Activated T-cell treated with anti-CD3 and anti-CD28 coated beads for 4 hours (primary cell): ENCODE measurements around the gene TAF11.
"Not testable (repeated sequence)": the region's sequence is repeated elsewhere in the genome, so short reads cannot be mapped to it uniquely, and the experiment has no call there.

Source experiments
- DNase-seq: peaks from one replicate; pipeline ENCODE4 v3.0.0-alpha.2; 2020

Gene TAF11

GRCh38 chr6:34904990-34905613 is 17.3 kb upstream of the TAF11 start:
- no peak for DNase-seq

DNA sequence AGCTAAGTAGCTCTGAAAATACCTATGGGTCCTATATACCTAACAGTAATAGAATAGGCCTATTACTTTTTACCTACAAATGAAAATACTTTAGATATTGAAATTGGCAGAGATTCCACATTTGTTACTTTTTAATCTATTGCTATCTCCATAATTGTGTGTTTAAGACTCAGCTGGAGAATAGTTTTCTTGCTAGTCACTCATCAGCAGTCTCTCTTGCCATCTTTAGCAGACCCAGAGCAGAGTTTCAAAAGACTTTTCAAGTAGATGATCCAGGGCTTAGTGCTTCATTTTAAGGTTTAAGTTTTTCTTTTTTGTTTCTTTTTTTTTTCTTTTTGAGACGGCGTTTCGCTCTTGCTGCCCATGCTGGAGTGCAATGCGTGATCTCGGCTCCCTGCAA is 14.1 kb upstream of the TAF11 start:
- DNase-seq = no peak

GRCh38 chr6:34900321-34901031 is 12.6 kb upstream of the TAF11 start:
- no peak for DNase-seq

GRCh38 chr6:34899748-34900147 is 11.9 kb upstream of the TAF11 start:
- not testable (repeated sequence) for DNase-seq

- no peak for DNase-seq
Observed at GRCh38 chr6:34897716-34898115, 9.9 kb upstream of the TAF11 start.

GRCh38 chr6:34897130-34897529 is 9.3 kb upstream of the TAF11 start:
- DNase-seq = no peak

- no peak for DNase-seq
Observed at GRCh38 chr6:34894693-34895092, 6.9 kb upstream of the TAF11 start.

- DNase-seq = no peak
Observed at GRCh38 chr6:34891296-34891695, 3.5 kb upstream of the TAF11 start.

DNA sequence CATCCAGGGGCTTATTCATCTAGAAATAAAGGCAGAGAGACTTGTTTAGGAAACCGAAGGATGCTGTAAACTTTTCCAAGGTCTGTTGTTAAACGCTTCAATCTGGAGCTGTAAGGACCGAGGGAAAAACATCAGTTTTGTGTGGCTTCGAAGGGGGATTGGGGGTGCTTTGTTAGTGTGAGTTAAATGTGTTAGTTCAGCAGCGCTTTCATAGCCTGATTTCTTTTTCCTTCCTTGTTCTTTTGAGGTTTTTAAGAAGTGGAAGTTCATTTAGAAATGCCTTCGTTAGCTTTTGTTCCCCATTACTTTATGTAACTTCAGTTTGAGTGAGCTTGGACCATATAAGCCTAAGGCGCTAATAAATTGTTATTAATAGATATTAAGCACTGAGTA is 2.7 kb upstream of the TAF11 start:
- no peak for DNase-seq

DNA sequence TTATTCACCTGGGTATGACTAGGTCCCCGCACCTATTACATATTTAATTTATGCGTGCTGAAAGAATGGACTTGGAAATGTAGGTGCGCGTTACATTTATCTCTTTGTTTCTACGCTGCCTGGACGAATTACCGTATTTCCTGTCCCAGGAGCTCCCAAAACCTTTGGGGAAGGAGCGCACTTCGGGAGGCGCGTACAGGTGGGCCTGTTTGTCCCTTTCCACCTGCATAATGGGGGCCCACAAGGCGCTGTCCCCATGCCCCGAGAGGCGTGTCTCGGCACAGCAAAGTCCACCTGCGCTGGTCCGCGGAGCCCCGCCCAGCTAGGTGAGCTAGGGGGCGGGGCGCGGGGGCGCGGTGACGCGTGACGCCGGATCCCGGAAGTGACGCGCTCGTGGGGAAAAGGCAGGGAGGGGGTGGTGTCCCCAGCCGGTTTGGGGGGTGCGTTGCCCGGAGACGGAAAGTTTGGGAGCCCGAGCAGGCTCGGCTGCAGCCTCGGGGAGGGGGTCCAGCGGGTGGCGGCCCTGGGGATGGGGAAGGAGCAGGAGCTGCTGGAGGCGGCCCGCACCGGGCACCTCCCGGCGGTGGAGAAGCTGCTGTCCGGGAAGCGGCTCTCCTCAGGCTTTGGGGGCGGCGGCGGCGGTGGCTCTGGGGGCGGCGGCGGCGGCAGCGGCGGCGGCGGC is 1.2 kb upstream of the TAF11 start, which contains the start of gene ANKS1A:
TSS of gene ANKS1A (plus strand) at position 382 of the 682 bp plus-strand sequence. CDS start at position 530, 148 bp downstream.
- DNase-seq = peak; percentile 93

- no peak for DNase-seq
Observed at GRCh38 chr6:34888514-34888856, 643 bp upstream of the TAF11 start.

GRCh38 chr6:34885837-34886236 is 2.0 kb downstream of the TAF11 start:
- not testable (repeated sequence) for DNase-seq

DNA sequence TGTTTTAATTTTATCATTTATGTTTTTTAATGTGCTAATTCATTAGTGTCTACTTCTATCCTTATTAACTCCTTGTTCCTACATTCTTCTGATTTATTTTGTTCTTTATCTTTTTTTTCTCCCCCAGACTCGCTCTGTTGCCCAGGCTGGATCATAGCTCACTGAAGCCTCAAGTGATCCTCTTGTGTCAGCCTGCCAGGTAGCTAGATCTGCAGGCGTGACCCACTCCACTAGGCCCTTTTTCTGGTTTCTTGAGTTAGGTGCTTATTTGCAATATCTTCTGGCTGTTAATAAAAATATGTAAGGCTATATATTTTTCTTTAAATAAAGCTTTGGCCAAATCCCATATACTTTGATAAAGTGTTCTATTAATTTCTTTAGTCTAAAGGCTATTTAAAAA is 2.8 kb downstream of the TAF11 start:
- DNase-seq = no peak

- not testable (repeated sequence) for DNase-seq
Observed at GRCh38 chr6:34884073-34884472, 3.8 kb downstream of the TAF11 start.

GRCh38 chr6:34877869-34878485 is 9.9 kb downstream of the TAF11 start:
- no peak for DNase-seq

- DNase-seq = no peak
Observed at GRCh38 chr6:34877259-34877658, 10.6 kb downstream of the TAF11 start.

- no peak for DNase-seq
Observed at GRCh38 chr6:34876472-34876871, 11.4 kb downstream of the TAF11 start.

DNA sequence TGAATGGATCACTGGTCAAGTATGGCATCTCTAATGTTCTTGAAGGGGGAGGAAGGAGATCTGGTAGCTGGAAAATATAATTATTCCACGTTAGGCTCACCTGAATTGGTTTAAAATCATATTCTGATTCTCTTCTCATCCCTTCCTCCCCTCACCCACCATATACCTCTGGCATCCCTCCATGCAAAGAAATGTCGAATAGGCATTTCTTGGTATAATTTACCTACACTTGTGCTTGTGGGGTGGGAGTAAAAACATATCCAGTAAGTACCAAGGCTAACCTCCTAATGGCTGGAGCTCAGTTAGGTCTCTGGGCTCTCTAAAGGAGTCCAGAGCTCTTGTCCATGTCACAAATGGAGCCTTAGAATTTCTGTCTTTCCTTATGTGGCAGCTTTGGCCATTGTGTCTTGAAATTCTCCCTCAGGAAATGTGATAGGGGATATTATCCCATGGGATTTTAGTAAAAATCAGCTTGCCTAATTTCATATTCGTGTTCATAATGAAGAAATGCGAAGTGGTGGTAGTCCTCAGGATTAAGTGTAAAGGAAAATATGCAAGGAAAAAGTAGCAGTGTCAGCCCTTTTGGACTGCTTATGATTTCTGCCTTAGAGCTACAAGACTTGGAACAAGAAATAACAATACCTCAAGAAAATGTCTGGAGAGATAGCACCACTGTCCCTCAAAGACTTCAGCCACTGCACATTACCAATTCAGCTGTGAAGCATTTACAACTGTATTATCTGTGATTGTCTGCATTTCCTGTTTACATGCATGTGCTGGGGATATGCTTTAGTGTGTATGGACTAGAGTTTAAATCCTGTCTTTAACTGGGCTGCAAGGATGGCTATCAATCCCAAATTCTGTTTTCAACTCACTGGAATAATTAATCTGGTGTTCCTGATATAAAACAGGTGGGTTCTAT is 12.3 kb downstream of the TAF11 start:
- no peak for DNase-seq

GRCh38 chr6:34872332-34872731 is 15.5 kb downstream of the TAF11 start:
- DNase-seq = no peak

DNA sequence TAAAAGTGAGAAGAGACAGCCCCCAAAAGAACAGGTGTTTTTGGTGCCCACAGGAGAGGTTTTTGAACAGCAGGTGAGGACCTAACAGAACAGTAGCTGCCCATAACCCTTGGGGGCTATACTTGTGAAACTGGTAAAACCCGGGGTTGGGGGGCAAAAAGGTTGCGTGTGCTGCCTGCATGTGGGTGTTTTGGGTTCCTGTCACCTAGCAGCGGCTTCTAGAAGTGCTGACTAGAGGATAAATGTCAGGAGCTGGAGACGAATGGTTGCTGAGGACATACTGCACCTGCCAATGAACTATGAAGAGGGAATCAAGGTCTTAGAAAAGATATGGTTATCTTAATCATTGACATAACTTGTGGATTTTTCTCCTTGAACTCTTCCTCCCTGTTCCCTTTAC is 16.0 kb downstream of the TAF11 start:
- no peak for DNase-seq

- no peak for DNase-seq
Observed at GRCh38 chr6:34867484-34867883, 20.4 kb downstream of the TAF11 start.

DNA sequence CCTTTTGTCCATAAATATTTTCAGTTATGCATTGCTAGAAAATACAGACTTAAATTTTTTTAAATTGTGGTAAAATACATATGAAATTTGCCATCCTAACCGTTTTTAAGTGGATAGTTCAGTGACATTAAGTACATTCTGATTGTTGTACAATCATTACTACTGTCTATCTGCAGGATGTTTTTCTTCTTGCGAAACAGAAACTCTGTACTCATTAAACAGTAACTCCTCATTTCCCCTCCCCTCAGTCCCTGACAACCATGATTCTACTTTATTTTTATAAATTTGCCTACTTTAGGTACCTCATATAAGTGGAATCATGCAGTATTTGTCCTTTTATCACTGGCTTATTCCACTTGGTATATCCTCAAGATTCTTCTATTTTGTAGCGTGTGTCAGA is 21.3 kb downstream of the TAF11 start:
- DNase-seq = no peak

- DNase-seq = no peak
Observed at GRCh38 chr6:34865107-34865506, 22.7 kb downstream of the TAF11 start.
